SK-N-SH treated with all-trans-retinoic acid at 6 μM for 48 hours (cell line): ENCODE data around the gene RASGRF2.

Experiments used
- ATAC-seq: fragments of 200-7000 bp; cut with Tn5 transposase; 3 replicates; pipeline ENCODE4 v1.9.1; 2020; ENCODE audit warnings: mild to moderate bottlenecking, moderate library complexity
- BACH2 ChIP-seq: fragments of 250-450 bp; sonication (Bioruptor Pico); IDR thresholded peaks from 2 replicates; pipeline ENCODE4 v1.9.0; 2021; ENCODE audit warnings: mild to moderate bottlenecking, borderline replicate concordance
- CSDC2 ChIP-seq: fragments of 250-450 bp; sonication (Bioruptor Pico); IDR thresholded peaks from 2 replicates; pipeline ENCODE4 v1.5.0; 2020; ENCODE audit warnings: mild to moderate bottlenecking, moderate library complexity
- ESRRG ChIP-seq: fragments of 250-450 bp; sonication (Bioruptor Pico); IDR thresholded peaks from 2 replicates; pipeline ENCODE4 v1.6.1; 2021; ENCODE audit warnings: mild to moderate bottlenecking
- GLIS3 ChIP-seq: fragments of 250-450 bp; sonication (Bioruptor Pico); IDR thresholded peaks from 2 replicates; pipeline ENCODE4 v1.5.0; 2020; ENCODE audit warnings: mild to moderate bottlenecking, moderate library complexity
- ISL1 ChIP-seq: fragments of 250-450 bp; sonication (Bioruptor Pico); IDR thresholded peaks from 2 replicates; pipeline ENCODE4 v2.1.2; 2022; ENCODE audit warnings: mild to moderate bottlenecking, moderate library complexity
- OSR1 ChIP-seq: fragments of 250-450 bp; sonication (Bioruptor Pico); IDR thresholded peaks from 2 replicates; pipeline ENCODE4 v1.8.0; 2022; ENCODE audit warnings: moderate library complexity, mild to moderate bottlenecking, inconsistent platforms
- PATZ1 ChIP-seq: fragments of 250-450 bp; sonication (Bioruptor Pico); IDR thresholded peaks from 2 replicates; pipeline ENCODE4 v1.8.0; 2020; ENCODE audit warnings: mild to moderate bottlenecking, moderate library complexity, borderline replicate concordance
- POU6F1 ChIP-seq: fragments of 250-450 bp; sonication (Bioruptor Pico); IDR thresholded peaks from 2 replicates; pipeline ENCODE4 v1.8.0; 2021; ENCODE audit warnings: low read depth, mild to moderate bottlenecking, moderate library complexity, borderline replicate concordance
- PPARA ChIP-seq: fragments of 250-450 bp; sonication (Bioruptor Pico); IDR thresholded peaks from 2 replicates; pipeline ENCODE4 v1.5.0; 2020; ENCODE audit warnings: mild to moderate bottlenecking, borderline replicate concordance
- RARB ChIP-seq: fragments of 250-450 bp; sonication (Bioruptor Pico); IDR thresholded peaks from 2 replicates; pipeline ENCODE4 v1.8.0; 2021; ENCODE audit warnings: mild to moderate bottlenecking, moderate library complexity
- SNAI2 ChIP-seq: fragments of 250-450 bp; sonication (Bioruptor Pico); IDR thresholded peaks from 2 replicates; pipeline ENCODE4 v1.5.0; 2020; ENCODE audit warnings: mild to moderate bottlenecking, moderate library complexity
- TCF4 ChIP-seq: fragments of 250-450 bp; sonication (Bioruptor Pico); IDR thresholded peaks from 2 replicates; pipeline ENCODE4 v1.8.0; 2021; ENCODE audit warnings: mild to moderate bottlenecking, moderate library complexity, borderline replicate concordance
- TOX ChIP-seq: fragments of 250-450 bp; sonication (Bioruptor Pico); IDR thresholded peaks from 2 replicates; pipeline ENCODE4 v1.8.0; 2021; ENCODE audit warnings: mild to moderate bottlenecking, moderate library complexity, borderline replicate concordance
- TSHZ2 ChIP-seq: fragments of 250-450 bp; sonication (Bioruptor Pico); IDR thresholded peaks from 2 replicates; pipeline ENCODE4 v1.5.0; 2020; ENCODE audit warnings: mild to moderate bottlenecking, moderate library complexity
- ZC3H10 ChIP-seq: fragments of 250-450 bp; sonication (Bioruptor Pico); IDR thresholded peaks from 2 replicates; pipeline ENCODE4 v1.5.1; 2021; ENCODE audit warnings: mild to moderate bottlenecking, moderate library complexity
- ZFP3 ChIP-seq: fragments of 250-450 bp; sonication (Bioruptor Pico); IDR thresholded peaks from 2 replicates; pipeline ENCODE4 v1.5.0; 2020; ENCODE audit warnings: mild to moderate bottlenecking, moderate library complexity
- ZNF565 ChIP-seq: fragments of 450-650 bp; formaldehyde crosslinking; conservative IDR thresholded peaks from 2 replicates; pipeline ENCODE4 v1.5.0; 2020; ENCODE audit warnings: low read depth, mild to moderate bottlenecking, moderate library complexity
- ZNF70 ChIP-seq: fragments of 450-650 bp; formaldehyde crosslinking; IDR thresholded peaks from 2 replicates; pipeline ENCODE4 v1.5.0; 2020; ENCODE audit warnings: mild to moderate bottlenecking, moderate library complexity
- ZNF8 ChIP-seq: fragments of 450-650 bp; formaldehyde crosslinking; IDR thresholded peaks from 2 replicates; pipeline ENCODE4 v1.5.0; 2020; ENCODE audit warnings: mild to moderate bottlenecking, moderate library complexity
- TF ChIP-seq, protein P1 (sequence below): fragments of 250-450 bp; sonication (Bioruptor Pico); IDR thresholded peaks from 2 replicates; pipeline ENCODE4 v1.5.1; 2020; ENCODE audit warnings: low read depth, mild to moderate bottlenecking, moderate library complexity
- TF ChIP-seq, protein P2 (sequence below): fragments of 250-450 bp; sonication (Bioruptor Pico); IDR thresholded peaks from 2 replicates; pipeline ENCODE4 v1.5.1; 2021; ENCODE audit warnings: mild to moderate bottlenecking, moderate library complexity

The RASGRF2 gene

GRCh38 chr5:81183811-81184748, 223.9 kb downstream of the RASGRF2 start:
- peak; percentile 67 for ATAC-seq
- TF ChIP-seq BACH2 (CRISPR knock-in tag) = no peak
- TF ChIP-seq ESRRG = no peak
- peak; percentile 87 for TF ChIP-seq ISL1
- TF ChIP-seq GLIS3 (CRISPR knock-in tag) = peak; percentile 85
- TF ChIP-seq TCF4 (CRISPR knock-in tag) = peak; percentile 79; the same call in 1 of the 2 replicates
- TF ChIP-seq SNAI2 = peak; percentile 26; the same call in 1 of the 2 replicates
- TF ChIP-seq ZNF8 (CRISPR knock-in tag) = peak; percentile 15; the same call in 1 of the 2 replicates
- 0 out of 2 replicates have a peak, but pooled peaks have one; percentile 23 for TF ChIP-seq ZNF70 (CRISPR knock-in tag)
- TF ChIP-seq, protein P1, sequence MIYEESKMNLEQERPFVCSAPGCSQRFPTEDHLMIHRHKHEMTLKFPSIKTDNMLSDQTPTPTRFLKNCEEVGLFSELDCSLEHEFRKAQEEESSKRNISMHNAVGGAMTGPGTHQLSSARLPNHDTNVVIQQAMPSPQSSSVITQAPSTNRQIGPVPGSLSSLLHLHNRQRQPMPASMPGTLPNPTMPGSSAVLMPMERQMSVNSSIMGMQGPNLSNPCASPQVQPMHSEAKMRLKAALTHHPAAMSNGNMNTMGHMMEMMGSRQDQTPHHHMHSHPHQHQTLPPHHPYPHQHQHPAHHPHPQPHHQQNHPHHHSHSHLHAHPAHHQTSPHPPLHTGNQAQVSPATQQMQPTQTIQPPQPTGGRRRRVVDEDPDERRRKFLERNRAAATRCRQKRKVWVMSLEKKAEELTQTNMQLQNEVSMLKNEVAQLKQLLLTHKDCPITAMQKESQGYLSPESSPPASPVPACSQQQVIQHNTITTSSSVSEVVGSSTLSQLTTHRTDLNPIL (CRISPR knock-in tag) = peak; percentile 86
- TF ChIP-seq, protein P2, sequence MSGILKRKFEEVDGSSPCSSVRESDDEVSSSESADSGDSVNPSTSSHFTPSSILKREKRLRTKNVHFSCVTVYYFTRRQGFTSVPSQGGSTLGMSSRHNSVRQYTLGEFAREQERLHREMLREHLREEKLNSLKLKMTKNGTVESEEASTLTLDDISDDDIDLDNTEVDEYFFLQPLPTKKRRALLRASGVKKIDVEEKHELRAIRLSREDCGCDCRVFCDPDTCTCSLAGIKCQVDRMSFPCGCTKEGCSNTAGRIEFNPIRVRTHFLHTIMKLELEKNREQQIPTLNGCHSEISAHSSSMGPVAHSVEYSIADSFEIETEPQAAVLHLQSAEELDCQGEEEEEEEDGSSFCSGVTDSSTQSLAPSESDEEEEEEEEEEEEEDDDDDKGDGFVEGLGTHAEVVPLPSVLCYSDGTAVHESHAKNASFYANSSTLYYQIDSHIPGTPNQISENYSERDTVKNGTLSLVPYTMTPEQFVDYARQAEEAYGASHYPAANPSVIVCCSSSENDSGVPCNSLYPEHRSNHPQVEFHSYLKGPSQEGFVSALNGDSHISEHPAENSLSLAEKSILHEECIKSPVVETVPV = 0 out of 2 replicates have a peak, but pooled peaks have one; percentile 36
- TF ChIP-seq PATZ1 (CRISPR knock-in tag) = no peak
- TF ChIP-seq ZC3H10 (CRISPR knock-in tag) = no peak

DNA sequence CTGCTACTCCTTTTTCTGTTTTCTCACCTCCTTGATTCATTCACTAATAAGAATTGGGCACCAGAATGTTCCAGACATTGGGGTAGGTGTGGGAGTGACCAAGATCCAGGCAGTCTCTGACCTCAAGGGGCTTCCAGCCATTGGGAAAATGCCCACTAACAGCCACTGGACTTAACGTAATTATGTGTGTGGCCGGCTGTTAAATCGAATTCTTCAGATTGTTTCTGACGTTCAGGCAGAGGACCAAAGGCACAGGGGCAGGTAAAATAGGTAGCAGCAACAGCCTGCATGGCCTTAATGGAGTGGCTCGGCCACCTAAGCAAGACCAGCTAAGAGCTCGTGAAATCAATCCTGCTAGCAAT, 224.6 kb downstream of the RASGRF2 start:
- TF ChIP-seq ZFP3 (CRISPR knock-in tag) (peak; percentile 22; the same call in 1 of the 2 replicates), ZC3H10 (CRISPR knock-in tag) (no peak), PPARA (CRISPR knock-in tag) (no peak)

DNA sequence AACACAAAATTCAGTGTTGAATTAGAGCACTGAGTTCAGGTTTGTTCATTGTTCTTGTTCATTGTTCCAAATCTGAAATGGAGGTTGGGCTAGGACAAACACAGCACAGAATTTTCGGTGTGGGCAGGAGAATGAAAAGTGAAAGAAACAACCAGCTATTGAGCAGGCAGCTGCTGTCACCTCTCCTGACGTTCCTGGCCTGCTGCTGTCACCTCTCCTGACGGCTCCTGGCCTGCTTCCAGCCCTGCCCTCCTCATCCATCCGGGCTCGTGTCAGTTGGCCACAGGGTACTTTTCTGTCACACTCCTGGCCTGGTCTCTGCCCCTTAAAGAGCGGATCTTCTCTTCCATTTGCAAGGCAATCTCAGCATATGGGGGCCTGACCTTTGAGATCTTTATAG, 227.7 kb downstream of the RASGRF2 start:
- no peak for ATAC-seq
- no peak for TF ChIP-seq TSHZ2 (CRISPR knock-in tag)
- TF ChIP-seq ISL1 = no peak
- TF ChIP-seq GLIS3 (CRISPR knock-in tag) = no peak
- TF ChIP-seq ESRRG = no peak
- TF ChIP-seq TOX = no peak
- TF ChIP-seq PATZ1 (CRISPR knock-in tag) = no peak
- TF ChIP-seq, protein P2 = no peak
- TF ChIP-seq ZC3H10 (CRISPR knock-in tag) = no peak
- TF ChIP-seq ZNF8 (CRISPR knock-in tag) = no peak
- TF ChIP-seq, protein P1 (CRISPR knock-in tag) = no peak
- no peak for TF ChIP-seq SNAI2
- no peak for TF ChIP-seq RARB (CRISPR knock-in tag)
- TF ChIP-seq OSR1 (CRISPR knock-in tag) = no peak
- TF ChIP-seq BACH2 (CRISPR knock-in tag) = no peak
- TF ChIP-seq CSDC2 (CRISPR knock-in tag) = no peak
- no peak for TF ChIP-seq ZFP3 (CRISPR knock-in tag)
- TF ChIP-seq ZNF565 (CRISPR knock-in tag) = no peak
- no peak for TF ChIP-seq ZNF70 (CRISPR knock-in tag)
- TF ChIP-seq POU6F1 (CRISPR knock-in tag) = no peak

More for the DNA sequence above, 224.6 kb downstream of the RASGRF2 start:
- no peak for ATAC-seq
